Ovary (tissue), 9 donors: ENCODE measurements around the gene CIITA. TPM values are rescaled to one million over a fixed set of nuclear protein-coding genes. Genes with fewer than 3 reads are reported as not detected.

Experiments
- DNase-seq, 5 donors: peaks; one replicate each; pipeline ENCODE4 v3.0.0-alpha.2; 2019 to 2020
- H3K27ac ChIP-seq, 2 donors: fragments of 200-600 bp; one replicate each; pipeline versions ENCODE4 v1.5.1 to v1.8.0; 2019 to 2022
- H3K27me3 ChIP-seq: fragments of 200-600 bp; one replicate; pipeline ENCODE4 v1.8.0; 2022
- H3K36me3 ChIP-seq: fragments of 200-600 bp; sonication (generic); one replicate; pipeline ENCODE4 v1.5.1; 2019
- H3K4me1 ChIP-seq: one replicate; pipeline ENCODE4 v1.8.1; 2013; ENCODE audit warnings: mild to moderate bottlenecking, moderate library complexity; ENCODE audit not compliant: insufficient read depth
- H3K4me3 ChIP-seq: fragments of 200-600 bp; sonication (generic); one replicate; pipeline ENCODE4 v1.5.1; 2017
- H3K9me3 ChIP-seq, 2 donors: fragments of 200-600 bp in 1 of 2; sonication (generic) in 1 of 2; one replicate each; pipeline versions ENCODE4 v1.5.1 to v1.8.1; 2013 to 2019; ENCODE audit warnings: mild to moderate bottlenecking in 1 of 2, moderate library complexity in 1 of 2
- CTCF ChIP-seq, 3 donors: fragments of 450-650 bp in 2 of 3; fragments of 200-600 bp in 1 of 3; IDR thresholded peaks; one replicate each; pipeline versions ENCODE4 v1.5.1 to v1.8.0; 2016 to 2022; ENCODE audit warnings: antibody characterized with exemption in 3 of 3, mild to moderate bottlenecking in 1 of 3
- EP300 ChIP-seq: sonication (generic); formaldehyde crosslinking; IDR thresholded peaks from one replicate; pipeline ENCODE4 v1.6.1; 2017; ENCODE audit warnings: antibody characterized with exemption
- POLR2A ChIP-seq: fragments of 450-650 bp; IDR thresholded peaks from one replicate; pipeline ENCODE4 v1.6.1; 2017; ENCODE audit warnings: antibody characterized with exemption, mild to moderate bottlenecking, moderate library complexity
- WGBS, 3 donors: extraction: QIAGEN DNeasy Blood & Tissue Kit in 1 of 3; methylation state at CpG; one replicate each; pipeline versions ENCODE4 v1.1.5 to v1.1.7; 2013 to 2017; 5-methylcytosine and 5-hydroxymethylcytosine counted together
- intact Hi-C, 4 donors: fragments of 100-400 bp; cut with DNase I; formaldehyde crosslinking; loops; one replicate each; pipeline versions ENCODE4 v1.11.0 to v1.15.1; 2022 to 2023
- polyA plus RNA-seq, 2 donors: library from polyadenylated mRNA; stranded (reverse); fragments of 200-250 nt in 1 of 2; fragments of 350-450 nt in 1 of 2; fragmentation: Illumina TruSeq in 1 of 2; extraction: RNeasy Lipid Tissue Mini Kit (QIAGEN cat#74804) in 1 of 2; gene quantifications; one replicate each; pipeline ENCODE4 v1.2.3, GENCODE V29; 2013 to 2014
- total RNA-seq, 7 donors: library from RNA; depleted of rRNA in 2 of 7; stranded (reverse); fragments of >200 nt in 2 of 7; fragmentation: NEBNext Ultra II Directional in 3 of 7; extraction: Animal tissue kit (Norgen Biotek cat#: 25700) in 3 of 7; gene quantifications; one replicate each; pipeline versions ENCODE4 v1.1.0 to v1.2.4, GENCODE V29; 2016 to 2023
- donor health status: DM: no; HTN: no; CAD: no; lungs with moderate emphysema.
- donor health status: DM: no; HTN: no; CAD: no.
- donor health status: Bipolar disorder and iron deficiency.
- donor health status: DM: yes; HTN: yes; CAD: no.
- donor health status: DM: no; HTN: no; CAD: no.
- donor health status: DM: yes; HTN: yes; CAD: no.

CIITA gene
- total and polyA plus RNA-seq, 9 donors, result 2.9 to 19.9 (median 7.2) TPM

GRCh38 chr16:10851512-10851911 is 25.5 kb upstream of the CIITA start:
- H3K27ac ChIP-seq, result no peak overlapping the region
- WGBS, 3 donors, result 92 to 95% (median 94%) methylated on average over 3 of the region's 3 CpGs
- no peak for DNase-seq
- no peak overlapping the region for H3K4me3 ChIP-seq
- no peaks in the 10 kb centered on the region for H3K36me3 ChIP-seq
- TF ChIP-seq CTCF (IDR thresholded peaks at IDR 0.05) (no peak), POLR2A (no peak), EP300 (no peak)
- intact Hi-C loops, result no loop called here
- no peaks in the 10 kb centered on the region for H3K27me3 ChIP-seq
- H3K4me1 ChIP-seq, result no peaks in the 10 kb centered on the region
- no peaks in the 10 kb centered on the region for H3K9me3 ChIP-seq

GRCh38 chr16:10852286-10852685 is 24.7 kb upstream of the CIITA start:
- no peak overlapping the region for H3K27ac ChIP-seq
- H3K4me1 ChIP-seq, result no peaks in the 10 kb centered on the region
- no peaks in the 10 kb centered on the region for H3K9me3 ChIP-seq
- no peaks in the 10 kb centered on the region for H3K27me3 ChIP-seq
- no peaks in the 10 kb centered on the region for H3K36me3 ChIP-seq
- no peak overlapping the region for H3K4me3 ChIP-seq
- no peak for DNase-seq
- TF ChIP-seq CTCF (IDR thresholded peaks at IDR 0.05) (no peak), POLR2A (no peak), EP300 (no peak)
- intact Hi-C loops, result no loop called here
- WGBS, 3 donors, result 54 to 59% (median 57%) methylated on average over 4 of the region's 4 CpGs

GRCh38 chr16:10852948-10853347 is 24.1 kb upstream of the CIITA start:
- Histone ChIP-seq H3K36me3 (no peaks in the 10 kb centered on the region), H3K27ac (no peak overlapping the region), H3K27me3 (no peaks in the 10 kb centered on the region), H3K9me3 (no peaks in the 10 kb centered on the region), H3K4me1 (no peaks in the 10 kb centered on the region), H3K4me3 (no peak overlapping the region)
- no peak for TF ChIP-seq EP300
- DNase-seq, result no peak
- intact Hi-C loops, result no loop called here
- 80 to 83% (median 83%) methylated on average over 5 of the region's 5 CpGs for WGBS, 3 donors

GRCh38 chr16:10856042-10856441 is 21.0 kb upstream of the CIITA start:
- H3K9me3 ChIP-seq, result no peaks in the 10 kb centered on the region
- no peak for DNase-seq
- no peak overlapping the region for H3K27ac ChIP-seq
- H3K36me3 ChIP-seq, result no peaks in the 10 kb centered on the region
- no peak for TF ChIP-seq POLR2A
- TF ChIP-seq CTCF (IDR thresholded peaks at IDR 0.05), result no peak
- TF ChIP-seq EP300, result no peak
- H3K4me1 ChIP-seq, result no peaks in the 10 kb centered on the region
- no peaks in the 10 kb centered on the region for H3K27me3 ChIP-seq
- 93 to 99% (median 97%) methylated on average over 2 of the region's 2 CpGs for WGBS, 3 donors
- intact Hi-C loops, result no loop called here
- no peak overlapping the region for H3K4me3 ChIP-seq

GRCh38 chr16:10858203-10858602 is 18.8 kb upstream of the CIITA start:
- no peaks in the 10 kb centered on the region for H3K4me1 ChIP-seq
- intact Hi-C loops, result no loop called here
- H3K27me3 ChIP-seq, result no peaks in the 10 kb centered on the region
- TF ChIP-seq POLR2A, result no peak
- TF ChIP-seq CTCF (IDR thresholded peaks at IDR 0.05), result no peak
- no peak for TF ChIP-seq EP300
- H3K4me3 ChIP-seq, result no peak overlapping the region
- no peak for DNase-seq
- no peak overlapping the region for H3K27ac ChIP-seq
- 70 to 84% (median 74%) methylated on average over 1 of the region's 1 CpG for WGBS, 3 donors
- no peaks in the 10 kb centered on the region for H3K36me3 ChIP-seq
- no peaks in the 10 kb centered on the region for H3K9me3 ChIP-seq
